OCI-LY7 (cell line): Measurements from ENCODE around the gene RPL7L1.
"Not testable (repeated sequence)": the region's sequence is repeated elsewhere in the genome, so short reads cannot be mapped to it uniquely, and the experiment has no call there.

Experiments
- EZH2phosphoT487 ChIP-seq: fragments of 200-600 bp; sonication (generic); IDR thresholded peaks from 2 replicates; pipeline ENCODE4 v1.6.1; 2018; ENCODE audit warnings: low read depth, borderline replicate concordance, mild to moderate bottlenecking, mixed run types, antibody characterized with exemption, low read length, moderate library complexity, mixed read lengths
- TF ChIP-seq, protein P1 (sequence below): fragments of 200-600 bp; sonication (generic); conservative IDR thresholded peaks from 2 replicates; pipeline ENCODE4 v1.5.1; 2014; ENCODE audit warnings: mild to moderate bottlenecking, antibody characterized with exemption, low read length, moderate library complexity, mixed read lengths

DNA sequence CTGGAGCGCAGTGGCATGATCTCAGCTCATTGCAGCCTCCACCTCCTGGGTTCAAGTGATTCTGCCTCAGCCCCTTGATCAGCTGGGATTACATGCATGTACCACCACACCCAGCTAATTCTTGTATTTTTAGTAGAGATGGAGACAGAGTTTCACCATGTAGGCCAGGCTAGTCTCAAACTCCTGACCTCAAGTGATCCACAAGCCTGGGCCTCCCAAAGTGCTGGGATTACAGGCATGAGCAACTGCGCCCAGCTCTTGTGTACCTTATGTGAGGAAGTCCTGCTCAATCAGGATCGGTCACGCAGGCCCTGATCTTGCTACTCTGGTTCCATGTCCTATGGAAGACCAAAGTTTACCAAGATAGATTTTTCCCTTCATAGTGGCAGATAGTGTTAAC lies 8.8 kb downstream of the RPL7L1 start:
- TF ChIP-seq, protein P1, sequence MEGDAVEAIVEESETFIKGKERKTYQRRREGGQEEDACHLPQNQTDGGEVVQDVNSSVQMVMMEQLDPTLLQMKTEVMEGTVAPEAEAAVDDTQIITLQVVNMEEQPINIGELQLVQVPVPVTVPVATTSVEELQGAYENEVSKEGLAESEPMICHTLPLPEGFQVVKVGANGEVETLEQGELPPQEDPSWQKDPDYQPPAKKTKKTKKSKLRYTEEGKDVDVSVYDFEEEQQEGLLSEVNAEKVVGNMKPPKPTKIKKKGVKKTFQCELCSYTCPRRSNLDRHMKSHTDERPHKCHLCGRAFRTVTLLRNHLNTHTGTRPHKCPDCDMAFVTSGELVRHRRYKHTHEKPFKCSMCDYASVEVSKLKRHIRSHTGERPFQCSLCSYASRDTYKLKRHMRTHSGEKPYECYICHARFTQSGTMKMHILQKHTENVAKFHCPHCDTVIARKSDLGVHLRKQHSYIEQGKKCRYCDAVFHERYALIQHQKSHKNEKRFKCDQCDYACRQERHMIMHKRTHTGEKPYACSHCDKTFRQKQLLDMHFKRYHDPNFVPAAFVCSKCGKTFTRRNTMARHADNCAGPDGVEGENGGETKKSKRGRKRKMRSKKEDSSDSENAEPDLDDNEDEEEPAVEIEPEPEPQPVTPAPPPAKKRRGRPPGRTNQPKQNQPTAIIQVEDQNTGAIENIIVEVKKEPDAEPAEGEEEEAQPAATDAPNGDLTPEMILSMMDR, result not testable (repeated sequence)
- TF ChIP-seq EZH2phosphoT487, result not testable (repeated sequence)
